CD4-positive, alpha-beta T cell treated with Interferon gamma for 1 hour (primary cell): Measurements from ENCODE around the gene UTP4.

Experiments used
- DNase-seq: peaks from one replicate; pipeline ENCODE4 v3.0.0-alpha.2; 2020

The UTP4 gene

DNA sequence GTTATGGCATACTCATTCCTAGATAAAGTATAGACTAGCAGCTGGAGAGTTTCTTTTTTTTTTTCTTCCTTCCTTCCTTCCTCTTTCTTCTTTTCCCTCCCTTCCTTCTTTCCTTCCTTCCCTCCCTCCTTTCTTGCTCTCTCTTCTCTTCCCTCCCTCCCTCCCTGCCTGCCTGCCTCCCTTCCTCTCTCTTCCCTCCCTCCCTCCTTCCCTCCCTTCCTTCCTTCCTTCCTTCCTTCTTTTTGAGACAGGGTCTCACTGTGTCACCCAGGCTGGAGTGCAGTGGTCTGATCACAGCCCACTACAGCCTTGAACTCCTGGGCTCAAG is 47.5 kb downstream of the UTP4 start:
- DNase-seq: no peak

DNA sequence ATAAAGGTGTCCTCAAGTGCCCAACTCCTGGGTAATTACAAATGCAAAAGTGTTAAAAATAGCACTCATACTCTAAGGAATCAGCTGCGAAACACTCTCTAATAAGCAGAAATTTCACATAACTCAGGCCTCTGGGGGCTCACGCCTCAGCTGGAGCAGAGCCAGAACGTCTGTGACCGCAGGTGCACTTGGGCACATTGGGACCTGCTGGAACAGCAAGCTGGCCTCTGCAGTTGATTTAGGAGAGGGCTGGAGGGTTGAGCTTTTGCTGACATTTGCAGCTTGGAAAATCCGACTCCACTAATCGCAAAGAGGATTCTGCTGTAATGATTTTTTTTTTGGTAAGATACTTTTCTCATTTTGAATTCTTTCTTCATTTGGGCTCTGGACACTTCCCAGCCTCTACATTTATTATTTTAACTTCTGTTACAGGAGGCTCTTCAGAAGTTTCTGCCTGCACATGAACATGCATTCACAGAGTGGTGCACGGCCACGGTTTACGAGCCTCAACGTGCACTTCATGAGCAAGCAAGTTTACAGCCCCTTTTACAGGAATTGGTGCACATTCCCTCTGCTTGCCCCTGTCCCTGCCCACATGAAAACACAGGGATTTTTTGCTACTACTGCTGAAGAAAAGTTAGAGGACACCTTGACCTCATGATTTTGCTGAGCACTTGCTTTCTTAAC is 50.4 kb downstream of the UTP4 start:
- no peak for DNase-seq

DNA sequence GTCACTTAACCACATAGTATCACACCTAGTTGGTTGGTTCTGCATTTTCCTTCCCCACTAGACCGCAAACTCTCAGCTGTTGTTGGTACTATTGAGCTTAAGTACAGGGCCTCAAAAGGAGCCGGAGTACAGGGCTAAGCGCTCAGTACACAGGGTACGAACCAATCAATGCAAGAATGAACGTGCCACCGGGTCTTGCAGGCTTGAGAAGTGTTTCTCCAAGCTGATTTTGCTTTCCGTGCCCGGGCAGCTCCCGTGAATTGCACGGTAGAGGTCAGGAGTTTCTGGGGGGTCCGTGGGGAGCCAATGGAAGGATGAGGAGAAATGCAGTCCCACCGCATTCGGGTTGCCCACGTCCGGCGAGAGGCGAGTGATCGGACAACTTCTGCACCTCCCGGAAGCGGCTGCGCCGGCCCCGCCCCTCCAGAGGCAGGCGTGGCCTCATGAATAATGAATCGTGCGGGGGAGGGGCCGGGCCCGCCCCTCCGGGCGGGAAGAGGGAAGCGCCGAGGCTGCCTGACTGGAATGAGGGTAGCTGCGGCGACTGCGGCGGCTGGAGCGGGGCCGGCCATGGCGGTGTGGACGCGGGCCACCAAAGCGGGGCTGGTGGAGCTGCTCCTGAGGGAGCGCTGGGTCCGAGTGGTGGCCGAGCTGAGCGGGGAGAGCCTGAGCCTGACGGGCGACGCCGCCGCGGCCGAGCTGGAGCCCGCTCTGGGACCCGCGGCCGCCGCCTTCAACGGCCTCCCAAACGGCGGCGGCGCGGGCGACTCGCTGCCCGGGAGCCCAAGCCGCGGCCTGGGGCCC is 54.4 kb downstream of the UTP4 start, which contains the start of gene SNTB2:
TSS of gene SNTB2 (plus strand) at position 523 of the 804 bp plus-strand sequence. CDS start at position 526, 3 bp downstream.
- peak; percentile 70 for DNase-seq

DNA sequence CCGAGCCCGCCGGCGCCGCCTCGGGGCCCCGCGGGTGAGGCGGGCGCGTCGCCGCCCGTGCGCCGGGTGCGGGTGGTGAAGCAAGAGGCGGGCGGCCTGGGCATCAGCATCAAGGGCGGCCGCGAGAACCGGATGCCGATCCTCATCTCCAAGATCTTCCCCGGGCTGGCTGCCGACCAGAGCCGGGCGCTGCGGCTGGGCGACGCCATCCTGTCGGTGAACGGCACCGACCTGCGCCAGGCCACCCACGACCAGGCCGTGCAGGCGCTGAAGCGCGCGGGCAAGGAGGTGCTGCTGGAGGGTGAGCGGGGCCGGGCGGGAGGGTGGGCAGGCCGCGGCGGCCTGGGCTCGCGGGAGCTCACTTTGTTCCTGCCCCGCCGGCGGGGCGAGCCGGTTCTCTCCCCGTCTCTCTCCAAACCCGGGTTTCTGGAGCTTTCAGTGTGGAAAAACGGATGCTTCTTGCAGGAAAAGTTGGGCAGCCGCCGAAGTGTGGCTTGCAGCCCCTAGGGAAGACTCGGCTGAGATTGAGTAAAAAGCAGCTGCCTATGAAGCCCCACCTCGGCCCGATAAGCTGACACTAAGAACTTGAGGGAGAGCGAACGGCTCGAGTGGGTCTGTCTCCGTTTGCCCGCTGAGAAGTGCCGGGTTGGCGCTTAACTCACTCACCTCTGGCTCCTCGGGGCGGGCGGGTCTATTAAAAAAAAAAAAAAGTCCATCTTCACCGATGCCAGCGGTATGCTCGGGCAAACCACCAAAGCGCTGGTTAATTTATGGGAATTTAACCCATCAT is 55.2 kb downstream of the UTP4 start:
- DNase-seq: peak; percentile 7

DNA sequence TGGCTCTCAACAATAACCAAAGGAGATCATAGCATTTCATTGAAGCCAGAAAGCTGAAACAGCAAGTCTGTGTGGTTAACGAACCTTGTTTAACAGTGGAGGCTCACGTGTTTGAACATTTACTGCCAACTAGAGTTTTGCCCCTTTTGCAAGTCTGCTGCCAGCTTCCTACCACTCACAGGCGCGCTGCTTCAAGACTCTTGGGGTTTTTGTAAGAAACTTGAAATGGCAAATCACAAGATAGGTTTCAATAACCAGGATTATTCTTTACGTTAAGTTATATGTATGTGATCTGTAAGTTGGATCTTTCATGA is 55.7 kb downstream of the UTP4 start:
- DNase-seq: peak; percentile 2

DNA sequence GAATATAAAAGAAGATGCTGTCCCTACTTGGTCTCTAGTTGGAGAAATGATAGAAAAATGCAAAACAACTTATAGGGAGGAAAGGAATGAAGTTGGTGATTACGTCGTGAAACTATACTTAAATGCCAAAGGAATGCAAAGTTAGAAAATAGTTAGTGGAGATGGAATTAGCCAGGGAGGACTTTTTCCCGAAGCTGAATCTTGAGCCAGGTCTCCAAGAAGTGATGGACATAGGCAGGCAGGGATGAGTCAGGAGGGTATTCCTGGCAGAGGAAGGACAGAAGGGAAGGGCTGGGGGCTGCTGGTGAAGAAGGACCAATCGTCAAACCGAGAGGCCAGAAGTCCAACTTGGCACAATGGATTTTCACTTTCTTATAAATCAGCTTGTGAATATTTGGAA is 56.3 kb downstream of the UTP4 start:
- DNase-seq: no peak

DNA sequence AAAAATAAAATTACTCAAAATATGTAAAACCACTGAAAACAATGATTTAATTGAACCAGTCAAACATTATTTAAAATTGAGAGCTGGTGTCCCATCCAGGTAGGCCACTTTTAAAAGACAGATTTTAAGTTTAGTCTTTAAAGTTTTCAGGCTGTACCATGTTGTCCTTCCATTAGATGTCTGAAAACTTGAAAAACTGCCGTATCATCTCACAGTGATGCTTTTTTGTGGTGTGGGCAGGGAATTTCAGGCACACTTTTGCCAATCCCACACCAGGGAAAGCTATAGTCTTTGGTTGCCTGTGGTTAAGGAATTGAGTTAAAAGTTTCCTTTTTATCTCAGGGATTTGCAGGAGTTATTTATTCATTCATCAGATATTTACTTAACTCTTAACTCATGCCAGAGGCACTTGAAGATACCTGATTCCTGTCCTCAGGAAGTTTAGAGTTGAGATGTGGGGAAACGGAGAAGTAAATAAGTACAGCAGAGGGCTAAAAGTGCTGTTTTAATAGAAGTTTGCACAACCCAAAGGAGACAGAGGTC is 57.7 kb downstream of the UTP4 start:
- DNase-seq: no peak

DNA sequence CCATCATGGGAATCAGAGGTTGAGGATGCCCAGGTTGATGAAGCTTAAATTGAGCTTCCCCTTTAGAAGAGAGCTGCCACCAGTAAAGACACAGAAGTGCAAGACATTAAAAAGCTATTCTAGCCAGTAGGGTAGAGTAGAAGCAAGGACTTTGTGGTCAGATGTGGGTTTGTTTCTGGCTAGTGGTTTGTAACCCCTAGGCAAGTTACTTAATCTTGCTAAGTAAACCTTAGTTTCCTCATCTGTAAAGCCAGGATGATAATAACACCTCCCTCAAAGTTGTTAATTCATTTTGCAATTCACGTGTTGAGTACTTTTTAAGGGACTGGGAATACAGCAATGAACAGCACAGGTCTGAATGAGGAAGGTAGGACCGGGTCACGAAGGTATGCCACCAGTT is 58.1 kb downstream of the UTP4 start:
- no peak for DNase-seq

DNA sequence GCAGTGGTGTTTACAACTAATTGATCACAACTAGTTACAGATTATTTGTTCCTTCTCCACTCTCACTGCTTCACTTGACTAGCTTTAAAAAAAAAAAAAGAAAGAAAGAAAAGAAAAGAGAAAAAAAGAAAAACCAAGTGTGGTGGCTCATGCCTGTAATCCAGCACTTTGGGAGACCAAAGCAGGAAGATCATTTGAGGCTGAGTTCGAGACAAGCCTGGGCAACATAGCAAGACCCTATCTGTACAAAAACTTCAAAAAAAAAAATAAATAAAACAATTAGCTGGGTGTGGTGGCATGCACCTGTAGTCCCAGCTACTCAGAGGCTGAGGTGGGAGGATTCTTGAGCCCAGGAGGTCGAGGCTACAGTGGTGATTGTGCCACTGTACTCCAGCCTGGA is 58.7 kb downstream of the UTP4 start:
- DNase-seq: no peak

DNA sequence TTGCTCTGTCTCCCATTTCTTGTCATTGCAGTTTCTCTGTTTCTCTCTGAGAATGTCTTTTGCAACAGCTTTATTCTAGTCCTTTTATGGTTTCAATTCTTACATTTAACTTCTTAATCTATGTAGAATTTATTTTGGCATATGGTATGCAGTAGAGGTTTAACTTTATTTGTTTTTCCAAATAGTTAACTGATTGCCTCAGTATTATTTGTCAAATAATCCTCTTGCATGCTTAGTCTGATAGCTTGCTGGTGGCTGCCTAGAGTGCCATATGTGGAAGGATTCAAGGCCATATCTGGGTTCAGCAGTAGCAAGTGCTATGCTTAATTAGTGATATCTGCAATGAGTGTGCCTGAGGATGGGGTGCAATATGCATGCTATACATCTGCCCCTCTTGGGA is 61.4 kb downstream of the UTP4 start:
- no peak for DNase-seq

DNA sequence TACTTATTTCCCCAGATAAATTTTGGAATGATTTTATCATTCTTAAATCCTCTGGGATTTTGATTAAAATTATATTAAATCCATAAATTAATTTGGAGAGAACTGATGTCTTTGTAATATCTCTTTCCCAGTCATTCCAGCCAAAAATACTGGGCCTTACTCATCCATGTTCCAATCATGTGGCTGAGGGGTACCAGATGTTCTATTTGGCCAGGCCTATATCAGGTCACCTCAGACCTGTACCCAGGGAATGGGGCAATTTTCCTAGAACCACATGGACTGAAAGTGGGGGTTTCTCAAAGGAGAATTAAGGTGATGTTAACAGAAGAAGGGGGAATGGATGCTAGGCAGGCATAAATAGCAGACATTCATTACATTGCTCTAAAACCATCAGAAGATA is 62.0 kb downstream of the UTP4 start:
- DNase-seq: no peak

DNA sequence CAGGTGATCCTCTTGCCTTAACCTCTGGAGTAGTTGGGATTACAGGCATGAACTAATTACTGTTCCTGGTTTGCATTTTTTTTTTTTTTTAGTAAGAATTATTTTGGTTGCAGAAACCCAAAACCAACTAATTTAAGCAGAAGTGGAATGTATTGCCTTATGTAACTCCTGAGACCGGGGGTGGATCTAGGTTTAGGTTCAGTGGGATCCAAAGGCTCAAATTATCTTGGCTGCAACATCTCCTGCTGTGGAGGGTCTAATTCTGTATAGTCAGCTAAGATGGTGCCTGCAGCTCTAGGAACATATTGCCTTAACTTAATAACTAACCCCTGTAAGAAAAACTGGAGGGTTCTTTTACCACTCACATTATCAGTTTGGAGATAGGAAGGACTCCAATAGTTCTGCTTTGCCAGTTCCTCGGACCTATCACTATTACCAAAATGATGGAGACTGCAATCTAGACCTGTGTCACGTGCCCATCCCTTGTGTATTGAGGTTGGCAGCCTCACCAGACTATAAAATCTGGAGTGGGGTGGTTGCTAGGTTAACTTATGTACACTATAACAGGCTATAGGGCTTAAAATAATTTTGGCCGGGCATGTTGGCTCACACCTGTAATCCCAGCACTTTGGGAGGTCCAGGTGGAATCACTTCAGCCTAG is 63.0 kb downstream of the UTP4 start:
- no peak for DNase-seq

DNA sequence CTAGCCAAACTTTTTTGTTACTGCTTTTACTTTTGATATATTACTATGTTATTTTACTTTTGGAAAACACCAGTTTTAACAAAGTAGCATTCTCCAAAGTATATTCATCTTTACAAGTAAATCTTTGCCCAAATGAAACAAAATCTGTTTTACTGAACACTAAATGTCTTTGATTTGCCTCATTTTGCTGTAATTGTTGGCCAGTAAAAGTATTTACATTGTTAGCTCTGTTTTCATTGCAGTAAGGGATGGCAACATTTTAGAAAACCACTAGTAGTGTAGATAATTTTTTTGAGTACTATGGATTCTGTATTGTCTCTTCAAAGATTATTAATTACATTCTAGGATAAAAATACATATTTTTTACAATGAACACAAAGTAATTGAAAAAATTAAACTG is 65.1 kb downstream of the UTP4 start:
- no peak for DNase-seq

DNA sequence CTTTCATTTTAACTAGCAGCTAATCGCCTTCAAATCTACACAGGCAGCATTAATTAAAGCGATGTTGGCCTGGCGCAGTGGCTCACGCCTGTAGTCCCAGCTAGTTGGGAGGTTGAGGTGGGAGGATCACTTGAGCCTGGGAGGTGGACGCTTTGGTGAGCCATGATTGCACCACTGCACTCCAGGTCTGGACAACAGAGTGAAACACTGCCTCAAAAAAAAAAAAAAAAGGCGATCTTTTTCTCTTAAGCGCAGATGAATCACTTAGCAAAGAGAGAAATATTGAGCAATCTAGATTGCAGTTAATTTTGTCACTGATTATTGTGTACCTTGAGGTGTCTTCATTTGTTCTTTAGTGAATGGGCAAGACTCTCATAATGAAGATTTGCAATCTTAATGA is 66.9 kb downstream of the UTP4 start:
- DNase-seq: no peak

DNA sequence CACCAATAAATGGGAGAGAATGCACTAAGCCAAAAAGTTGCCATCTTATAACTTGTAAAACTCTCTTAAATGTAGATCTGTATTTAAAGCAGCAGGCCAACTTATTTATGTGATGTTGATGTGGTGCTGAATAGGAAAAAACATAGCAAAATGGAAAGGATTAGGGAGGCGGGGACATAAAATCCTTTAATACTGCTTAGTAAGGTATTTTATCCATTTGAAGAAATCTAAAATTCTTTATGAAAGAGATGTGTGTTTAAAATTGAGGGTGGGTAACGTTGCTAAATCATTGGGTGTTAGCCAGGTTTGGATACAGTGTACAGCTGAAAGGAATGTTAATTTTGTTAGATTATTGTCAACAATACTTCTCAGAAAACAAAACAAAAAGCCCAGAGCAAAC is 68.8 kb downstream of the UTP4 start:
- no peak for DNase-seq

DNA sequence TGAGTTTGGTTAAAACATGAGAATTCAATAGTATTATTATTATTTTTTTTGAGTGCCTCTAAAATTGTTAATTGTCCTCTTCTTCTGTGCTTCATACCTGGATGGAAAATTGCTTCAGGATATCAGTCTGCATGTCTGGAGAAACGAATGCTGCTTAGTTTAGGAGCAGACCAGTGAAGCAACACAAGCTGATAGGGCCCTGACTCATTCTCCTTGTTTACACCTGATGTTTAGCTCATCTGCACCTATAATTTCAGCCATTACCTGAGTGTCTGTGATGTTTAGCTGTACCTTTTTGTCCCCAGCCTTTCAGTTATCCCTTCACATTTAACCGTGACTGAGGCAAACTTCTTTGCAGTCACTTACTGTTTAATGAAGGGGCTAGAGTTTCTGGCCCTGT is 69.3 kb downstream of the UTP4 start:
- no peak for DNase-seq

DNA sequence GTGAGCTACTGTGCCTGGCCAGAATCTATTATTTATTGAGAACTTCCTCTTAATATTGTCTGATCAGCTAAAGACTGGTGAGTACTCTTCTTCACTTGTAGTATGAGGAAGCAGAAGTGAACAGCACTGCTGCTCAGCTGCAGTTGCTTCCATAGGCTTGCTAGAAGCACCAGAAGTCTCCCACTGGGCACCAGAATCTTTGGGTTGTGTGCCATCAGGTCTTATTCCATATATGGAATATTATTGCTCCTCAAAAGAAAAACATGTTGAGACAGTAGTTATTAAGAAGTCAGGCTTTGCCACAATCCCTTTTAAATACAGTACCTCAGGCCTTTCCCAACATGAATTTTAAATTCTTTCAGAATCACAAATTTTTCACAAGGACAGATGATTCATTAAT is 71.7 kb downstream of the UTP4 start:
- no peak for DNase-seq

DNA sequence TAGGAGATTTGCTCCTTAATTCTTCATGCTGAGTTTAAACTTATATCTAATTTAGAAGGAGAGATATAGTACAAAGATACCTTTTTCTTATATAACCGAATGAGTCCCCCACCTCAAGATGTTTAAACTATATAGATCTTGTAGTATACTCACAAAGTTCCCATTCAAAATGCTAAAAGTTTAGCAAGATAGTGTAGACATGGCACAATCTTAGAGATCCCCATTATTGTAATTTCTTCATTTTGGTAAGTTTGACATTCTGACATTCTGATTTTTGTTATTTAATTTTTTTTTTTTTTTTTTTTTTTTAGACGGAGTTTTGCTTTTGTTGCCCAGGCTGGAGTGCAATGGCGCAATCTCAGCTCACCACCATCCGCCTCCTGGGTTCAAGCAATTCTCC is 77.3 kb downstream of the UTP4 start:
- DNase-seq: no peak

DNA sequence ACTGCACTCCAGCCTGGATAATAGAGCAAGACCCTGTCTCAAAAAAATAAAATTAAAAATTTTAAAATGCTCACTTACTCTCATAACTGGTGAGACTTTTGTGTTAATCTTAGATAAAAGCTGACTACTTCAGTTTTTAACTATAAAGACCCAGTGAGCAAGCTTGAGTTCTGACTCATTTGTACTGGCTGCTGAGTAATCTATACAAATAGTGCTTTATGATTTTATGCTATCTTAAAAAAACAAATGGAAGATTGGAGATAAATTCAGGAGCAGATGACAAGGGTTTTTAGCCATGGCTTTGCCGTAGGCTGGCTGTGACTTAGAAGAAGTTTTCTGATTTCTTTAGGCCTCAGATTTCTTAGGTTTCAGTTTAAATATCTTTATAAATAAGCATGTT is 85.0 kb downstream of the UTP4 start:
- no peak for DNase-seq
